NCI-H446 treated with DMSO at 0.1 percent for 48 hours (cell line): ENCODE data around the gene SIX1.

Experiments
- DNase-seq: peaks from one replicate; lab custom pipeline; 2025; lab: John Stamatoyannopoulos, UW

Gene SIX1

GRCh38 chr14:60642270-60643140 is 6.8 kb downstream of the SIX1 start:
- no peak for DNase-seq

GRCh38 chr14:60641742-60642269 is 7.5 kb downstream of the SIX1 start:
- no peak for DNase-seq

GRCh38 chr14:60640859-60641741 is 8.2 kb downstream of the SIX1 start:
- DNase-seq = no peak

GRCh38 chr14:60639674-60640073 is 9.6 kb downstream of the SIX1 start:
- no peak for DNase-seq

- DNase-seq = no peak
Observed at GRCh38 chr14:60637479-60638315, 11.6 kb downstream of the SIX1 start.

- no peak for DNase-seq
Observed at GRCh38 chr14:60636879-60637478, 12.3 kb downstream of the SIX1 start.

GRCh38 chr14:60634153-60634552 is 15.1 kb downstream of the SIX1 start:
- DNase-seq = no peak

- DNase-seq = no peak
Observed at GRCh38 chr14:60632777-60633176, 16.5 kb downstream of the SIX1 start.

- DNase-seq = no peak
Observed at GRCh38 chr14:60632257-60632656, 17.0 kb downstream of the SIX1 start.

- no peak for DNase-seq
Observed at GRCh38 chr14:60631842-60632241, 17.4 kb downstream of the SIX1 start.

GRCh38 chr14:60630129-60630528 is 19.1 kb downstream of the SIX1 start:
- no peak for DNase-seq

GRCh38 chr14:60628892-60629291 is 20.4 kb downstream of the SIX1 start:
- DNase-seq = no peak

GRCh38 chr14:60622917-60623257 is 26.4 kb downstream of the SIX1 start:
- DNase-seq = no peak

GRCh38 chr14:60622210-60622916 is 26.9 kb downstream of the SIX1 start:
- DNase-seq = no peak

- DNase-seq = no peak
Observed at GRCh38 chr14:60621386-60621785, 27.9 kb downstream of the SIX1 start.

GRCh38 chr14:60618241-60618640 is 31.0 kb downstream of the SIX1 start:
- DNase-seq = no peak

- no peak for DNase-seq
Observed at GRCh38 chr14:60616461-60616959, 32.8 kb downstream of the SIX1 start.

GRCh38 chr14:60602291-60602690 is 47.0 kb downstream of the SIX1 start:
- no peak for DNase-seq

GRCh38 chr14:60599727-60600126 is 49.5 kb downstream of the SIX1 start:
- no peak for DNase-seq

- no peak for DNase-seq
Observed at GRCh38 chr14:60596139-60596538, 53.1 kb downstream of the SIX1 start.

GRCh38 chr14:60594062-60594461 is 55.2 kb downstream of the SIX1 start:
- no peak for DNase-seq
